ENCODE data around the gene ID4. TPM values are rescaled to one million over a fixed set of nuclear protein-coding genes. Genes with fewer than 3 reads are reported as not detected.

Gene ID4
- total and polyA plus RNA-seq, 2 donors (not counting 3 experiments of a cell fraction or from before 2014, with no cell fraction given) = not detected

DNA sequence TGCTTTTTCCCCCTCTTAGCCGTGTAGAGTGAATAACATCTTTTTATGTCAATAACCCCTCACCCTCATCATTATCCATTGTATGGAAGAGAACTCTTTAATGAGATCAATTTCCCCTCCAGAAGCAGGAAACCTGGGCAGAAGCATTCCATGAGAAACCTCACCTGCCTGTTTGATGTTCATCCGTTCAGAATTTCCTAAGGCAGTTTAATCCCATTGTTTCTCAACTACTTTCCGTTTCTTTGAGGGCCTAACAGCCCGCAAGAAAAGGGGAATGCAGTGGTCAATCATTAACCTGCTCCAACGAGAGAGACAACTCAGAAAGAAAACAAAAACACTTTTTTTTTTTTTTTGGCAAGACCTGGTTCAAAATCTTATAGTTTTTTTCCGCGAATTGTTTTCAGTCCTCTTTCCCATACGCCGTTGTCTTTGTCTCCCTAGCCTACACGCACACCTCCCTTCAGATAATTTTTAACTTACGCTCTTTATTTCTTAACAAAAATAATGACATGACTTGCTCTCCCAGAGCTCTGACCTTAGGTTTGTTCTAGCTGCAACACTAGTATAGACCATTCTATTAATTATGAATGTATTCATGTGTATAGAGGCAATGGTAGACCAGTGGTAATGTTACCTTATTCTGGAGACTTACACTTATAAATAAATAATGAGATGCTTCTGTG lies 25.6 kb upstream of the ID4 start:
- Histone ChIP-seq H3K9me1 (replicated peaks; ENCODE audit: control insufficient read depth, extremely low read depth, insufficient read depth, low read length) (no peaks in the 10 kb centered on the region), H3K4me2 (ENCODE audit: insufficient read depth, low read length) (no peak overlapping the region), H3K9me3 (replicated peaks; ENCODE audit: control insufficient read depth, insufficient read depth, low read length) (no peaks in the 10 kb centered on the region), H4K20me1 (replicated peaks; ENCODE audit: control insufficient read depth, extremely low read depth, insufficient read depth, low read length) (no peaks in the 10 kb centered on the region), H3K9ac (replicated peaks; ENCODE audit: extremely low read depth, insufficient read depth, low read length) (no peak overlapping the region), H3K27ac (ENCODE audit: insufficient read depth, low read depth, low read length) (no peak overlapping the region), H3K36me3 (ENCODE audit: control insufficient read depth in 2 of 2, extremely low read depth in 1 of 2, insufficient read depth in 2 of 2, low read length in 2 of 2) (no peaks in the 10 kb centered on the region), H3K4me1 (ENCODE audit: control insufficient read depth, extremely low read depth, insufficient read depth, low read length) (no peaks in the 10 kb centered on the region), H3K79me2 (ENCODE audit: control insufficient read depth, insufficient read depth, low read length) (no peaks in the 10 kb centered on the region), H2AFZ (ENCODE audit: low read depth, low read length) (no peak overlapping the region), H3K27me3 (ENCODE audit: control insufficient read depth in 2 of 2, insufficient read depth in 2 of 2, low read length in 2 of 2) (no peaks in the 10 kb centered on the region), H3K4me3 (replicated peaks in 1 of 3; ENCODE audit: insufficient read depth in 1 of 3, low read depth in 1 of 3, low read length in 3 of 3) (no peak overlapping the region)
- DNase-seq (ENCODE audit: low read depth, low spot score) (no peak), FAIRE-seq (no peak)
- dilution Hi-C loops (cut with MboI; ENCODE audit: extremely low pct_ligation_motif_present, low sequenced_read_pairs) = no loop called here
- TF ChIP-seq FOS (IDR thresholded peaks at IDR 0.05; ENCODE audit: borderline replicate concordance, insufficient read depth, low read length) (no peak), EZH2 (IDR thresholded peaks at IDR 0.05; ENCODE audit: borderline replicate concordance, low read depth, low read length, severe bottlenecking) (no peak), MAX (IDR thresholded peaks at IDR 0.05; ENCODE audit: insufficient read depth, insufficient read length) (no peak)
- TF ChIP-seq, protein P1, sequence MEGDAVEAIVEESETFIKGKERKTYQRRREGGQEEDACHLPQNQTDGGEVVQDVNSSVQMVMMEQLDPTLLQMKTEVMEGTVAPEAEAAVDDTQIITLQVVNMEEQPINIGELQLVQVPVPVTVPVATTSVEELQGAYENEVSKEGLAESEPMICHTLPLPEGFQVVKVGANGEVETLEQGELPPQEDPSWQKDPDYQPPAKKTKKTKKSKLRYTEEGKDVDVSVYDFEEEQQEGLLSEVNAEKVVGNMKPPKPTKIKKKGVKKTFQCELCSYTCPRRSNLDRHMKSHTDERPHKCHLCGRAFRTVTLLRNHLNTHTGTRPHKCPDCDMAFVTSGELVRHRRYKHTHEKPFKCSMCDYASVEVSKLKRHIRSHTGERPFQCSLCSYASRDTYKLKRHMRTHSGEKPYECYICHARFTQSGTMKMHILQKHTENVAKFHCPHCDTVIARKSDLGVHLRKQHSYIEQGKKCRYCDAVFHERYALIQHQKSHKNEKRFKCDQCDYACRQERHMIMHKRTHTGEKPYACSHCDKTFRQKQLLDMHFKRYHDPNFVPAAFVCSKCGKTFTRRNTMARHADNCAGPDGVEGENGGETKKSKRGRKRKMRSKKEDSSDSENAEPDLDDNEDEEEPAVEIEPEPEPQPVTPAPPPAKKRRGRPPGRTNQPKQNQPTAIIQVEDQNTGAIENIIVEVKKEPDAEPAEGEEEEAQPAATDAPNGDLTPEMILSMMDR (IDR thresholded peaks at IDR 0.05; ENCODE audit: extremely low read depth in 1 of 2, insufficient read depth in 1 of 2, low read depth in 1 of 2, low read length in 2 of 2) = no peak
- no TSS peak for BruUV-seq (replicated peaks)
- ChIA-PET CTCF (no interaction called here), POLR2A (no interaction called here)
- intact Hi-C loops (cut with micrococcal nuclease) = no loop called here

Measured in endothelial cell of umbilical vein (primary cell).